Fibroblast of skin of abdomen (primary cell): ENCODE data around the gene RSKR. TPM values are rescaled to one million over a fixed set of nuclear protein-coding genes. Genes with fewer than 3 reads are reported as not detected.
"Not testable (repeated sequence)": the region's sequence is repeated elsewhere in the genome, so short reads cannot be mapped to it uniquely, and the experiment has no call there.

Experiments used
- DNase-seq: peaks from one replicate; pipeline ENCODE4 v3.0.0-alpha.2; 2013
- polyA plus RNA-seq, 2 experiments: library from polyadenylated mRNA; unstranded; fragments of 120-200 nt; gene quantifications; one replicate each; pipeline ENCODE4 v1.2.1, GENCODE V29; 2013; ENCODE audit not compliant: insufficient read length in 2 of 2

RSKR gene
- 6.0 TPM for polyA plus RNA-seq (2013, experiment 1 of 2; ENCODE audit: insufficient read length)
- polyA plus RNA-seq (2013, experiment 2 of 2; ENCODE audit: insufficient read length), result 6.7 TPM

- no peak for DNase-seq
Observed at GRCh38 chr17:28613931-28614381, at the start of gene RSKR. TSS of gene RSKR (minus strand) at chr17:28614185. CDS start at chr17:28614161, 24 bp downstream.

- DNase-seq, result no peak
Observed at GRCh38 chr17:28663723-28664122, 49.7 kb upstream of the RSKR start.

DNA sequence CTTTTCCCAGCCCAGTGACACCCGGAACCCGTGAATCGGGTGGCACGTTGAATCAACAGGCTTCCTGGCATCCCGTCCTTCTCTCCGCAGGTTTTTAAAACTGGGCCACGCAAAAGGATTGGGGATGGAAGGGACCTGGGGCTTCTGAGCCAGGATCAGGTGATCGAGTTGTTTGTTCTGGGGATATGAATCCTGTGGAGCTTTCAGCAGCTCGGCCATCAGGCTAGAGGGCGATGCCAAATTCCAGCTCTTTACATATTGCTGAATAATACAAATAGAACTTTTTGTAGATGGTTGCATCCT is 48.5 kb upstream of the RSKR start:
- no peak for DNase-seq

DNA sequence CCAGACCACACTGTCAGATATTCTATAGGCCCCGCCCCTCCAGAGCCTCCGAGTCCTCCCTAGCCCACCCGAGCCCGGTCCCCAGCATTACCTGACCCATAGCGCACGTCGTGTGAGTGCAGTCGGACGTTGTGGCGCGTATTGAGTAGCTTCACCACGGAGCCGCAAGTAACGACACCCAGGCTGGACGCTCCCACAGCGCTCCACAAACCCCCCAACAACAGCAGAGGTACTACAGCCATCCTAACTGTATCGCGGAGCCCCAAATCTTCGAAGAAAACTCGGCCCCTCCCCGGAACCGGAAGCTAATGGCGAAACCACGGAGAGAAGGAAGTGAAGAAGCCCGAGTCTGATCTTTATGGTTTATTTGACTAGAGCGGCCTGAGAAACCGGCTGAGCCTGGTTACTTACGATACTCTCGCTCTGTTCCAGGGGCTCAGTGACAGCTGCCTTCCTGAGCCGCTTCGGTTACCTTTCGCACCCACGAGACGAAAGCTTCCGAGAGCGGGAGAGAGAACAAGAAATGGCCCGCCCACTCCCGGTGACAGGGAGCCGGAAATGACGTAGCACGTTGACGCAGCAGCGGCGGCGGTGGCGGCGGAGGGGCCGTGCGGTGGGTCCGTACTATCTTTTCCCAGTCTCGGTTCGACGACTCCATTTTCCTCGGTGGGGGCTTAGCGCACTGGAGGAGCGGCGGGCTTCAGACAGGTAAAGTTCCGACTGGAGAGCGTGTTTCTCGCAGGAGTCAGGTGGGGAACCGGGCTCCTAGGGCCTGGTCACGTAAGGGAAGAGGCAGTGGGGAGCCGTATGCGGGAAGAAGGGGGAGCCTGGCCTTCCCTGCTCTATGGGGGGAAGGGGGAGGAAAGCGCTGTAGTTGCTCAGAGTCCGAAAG is 47.9 kb upstream of the RSKR start, which contains the start of the genes SDF2 and SUPT6H:
SDF2 (minus strand) TSS at position 272 of the 892 bp plus-strand sequence; CDS start at position 242, 30 bp downstream.
SUPT6H (plus strand) TSS at position 571 of the 892 bp plus-strand sequence. CDS start 11,197 bp downstream, outside the sequence.
- peak; percentile 85 for DNase-seq

- DNase-seq, result not testable (repeated sequence)
Observed at GRCh38 chr17:28659497-28659881, 45.5 kb upstream of the RSKR start.

DNA sequence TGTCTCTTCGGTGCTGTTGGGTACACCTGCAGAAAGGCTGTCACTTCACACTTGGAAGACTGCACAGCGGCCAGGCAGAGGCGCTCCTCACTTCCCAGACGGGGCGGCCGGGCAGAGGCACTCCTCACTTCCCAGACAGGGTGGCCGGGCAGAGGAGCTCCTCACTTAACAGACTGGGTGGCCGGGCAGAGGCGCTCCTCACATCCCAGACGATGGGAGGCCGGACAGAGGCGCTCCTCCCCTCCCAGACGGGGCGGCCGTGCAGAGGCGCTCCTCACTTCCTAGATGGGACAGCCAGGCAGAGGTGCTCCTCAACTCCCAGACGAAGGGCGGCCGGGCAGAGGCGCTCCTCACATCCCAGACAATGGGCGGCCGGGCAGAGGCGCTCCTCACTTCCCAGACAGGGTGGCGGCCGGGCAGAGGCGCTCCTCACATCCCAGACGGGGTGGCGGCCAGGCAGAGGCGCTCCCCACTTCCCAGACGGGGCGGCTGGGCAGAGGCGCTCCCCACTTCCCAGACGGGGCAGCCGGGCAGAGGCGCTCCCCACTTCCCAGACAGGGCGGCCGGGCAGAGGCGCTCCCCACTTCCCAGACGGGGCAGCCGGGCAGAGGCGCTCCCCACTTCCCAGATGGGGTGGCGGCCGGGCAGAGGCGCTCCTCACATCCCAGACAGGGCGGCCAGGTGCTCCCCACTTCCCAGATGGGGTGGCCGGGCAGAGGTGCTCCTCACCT is 44.9 kb upstream of the RSKR start:
- not testable (repeated sequence) for DNase-seq

- DNase-seq, result not testable (repeated sequence)
Observed at GRCh38 chr17:28658342-28658741, 44.4 kb upstream of the RSKR start.

GRCh38 chr17:28657756-28658155 is 43.8 kb upstream of the RSKR start:
- no peak for DNase-seq

- no peak for DNase-seq
Observed at GRCh38 chr17:28655160-28655559, 41.2 kb upstream of the RSKR start.

GRCh38 chr17:28648698-28649097 is 34.7 kb upstream of the RSKR start:
- DNase-seq, result no peak

DNA sequence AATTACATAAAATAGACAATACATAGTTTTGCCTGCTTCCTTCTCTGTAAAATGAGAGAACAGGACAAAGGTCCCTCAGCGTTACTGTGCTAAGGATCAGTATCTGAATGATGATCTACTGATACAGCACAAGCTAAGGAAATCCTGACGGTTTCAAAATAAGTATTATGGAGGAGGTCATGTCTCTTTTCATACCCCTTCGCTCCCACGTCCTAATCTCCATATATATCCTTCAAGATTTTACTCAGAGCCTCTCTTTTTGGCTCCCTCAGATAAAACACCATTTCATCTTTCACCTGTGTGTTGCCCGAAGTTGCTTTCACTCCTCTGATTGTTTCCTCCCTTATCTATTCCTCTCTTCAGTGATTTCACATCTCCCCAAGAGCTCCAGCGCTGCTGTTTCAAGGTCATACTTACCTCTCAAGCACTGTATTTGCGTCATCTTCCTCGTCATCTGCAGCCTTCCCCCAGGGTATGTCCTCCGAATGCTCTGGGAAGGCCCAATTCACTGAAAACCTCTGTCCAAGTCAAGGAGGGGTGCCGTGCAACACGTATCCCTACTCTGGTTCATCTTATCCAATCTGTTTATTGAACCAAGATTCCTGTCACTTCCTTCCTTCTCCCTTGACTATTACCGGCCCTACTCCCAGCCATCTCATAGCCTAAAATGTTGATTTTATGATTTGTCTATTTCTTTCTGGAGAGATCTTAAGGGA is 32.2 kb upstream of the RSKR start:
- no peak for DNase-seq

DNA sequence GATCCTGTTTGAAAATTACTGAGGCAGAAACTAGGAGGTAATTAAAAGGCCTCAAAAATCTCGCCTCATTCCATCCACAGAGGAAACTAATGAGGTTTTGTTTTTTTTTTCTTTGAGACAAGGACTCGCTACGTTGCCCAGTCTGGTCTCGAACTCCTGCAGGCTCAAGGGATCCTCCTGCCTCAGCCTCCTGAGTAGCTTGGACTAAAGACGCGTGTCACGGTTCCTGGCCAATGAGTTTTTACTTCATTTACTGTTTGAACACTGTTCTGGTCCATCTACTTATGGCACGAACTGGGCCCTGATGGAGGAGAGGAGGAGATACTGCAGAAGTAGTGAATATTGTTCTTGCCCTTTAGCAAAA is 31.6 kb upstream of the RSKR start:
- no peak for DNase-seq

- peak; percentile 93 for DNase-seq
Observed at GRCh38 chr17:28644787-28645575, 31.0 kb upstream of the RSKR start, which contains the start of gene BLTP2. TSS of gene BLTP2 (minus strand) at chr17:28645158. CDS start at chr17:28645056, 102 bp downstream.

- peak; percentile 27 for DNase-seq
Observed at GRCh38 chr17:28643983-28644786, 30.2 kb upstream of the RSKR start.

DNA sequence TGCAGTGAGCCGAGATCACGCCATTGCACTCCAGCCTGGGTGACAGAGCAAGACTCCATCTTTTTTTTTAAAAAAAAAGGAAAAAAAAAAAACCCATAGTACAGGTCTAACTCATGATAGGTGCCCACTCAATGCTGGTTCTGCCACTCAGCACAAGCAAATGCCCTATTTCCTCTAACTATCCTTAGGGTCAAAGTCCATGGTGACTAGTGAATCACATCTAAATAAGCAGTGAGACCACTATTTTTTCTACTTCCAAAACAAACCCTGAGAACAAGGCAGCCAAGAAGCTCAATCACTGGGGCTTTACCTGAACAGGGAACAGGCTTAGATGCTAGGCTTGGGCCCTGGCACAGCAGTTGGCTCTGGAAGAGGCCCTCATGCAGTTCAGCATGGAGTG is 27.6 kb upstream of the RSKR start:
- no peak for DNase-seq

DNA sequence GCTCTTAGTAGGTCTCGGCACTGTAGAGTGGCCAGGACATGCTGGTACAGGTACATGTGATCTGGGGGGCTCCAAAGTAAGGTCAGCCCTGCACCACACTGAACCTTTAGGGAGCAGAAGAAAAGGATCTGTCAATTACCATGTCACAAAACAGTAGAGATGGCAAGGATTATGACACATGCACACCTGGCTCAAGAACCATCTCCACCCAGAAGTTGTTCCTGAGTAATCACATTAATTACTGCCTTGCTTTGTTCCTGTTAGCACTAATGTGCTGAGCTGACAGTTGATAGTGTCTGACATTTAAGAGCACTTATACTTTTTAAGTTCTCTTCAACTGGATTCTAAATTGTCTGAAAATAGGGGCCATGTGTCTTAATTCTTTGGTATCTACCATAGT is 21.5 kb upstream of the RSKR start:
- DNase-seq, result no peak

DNA sequence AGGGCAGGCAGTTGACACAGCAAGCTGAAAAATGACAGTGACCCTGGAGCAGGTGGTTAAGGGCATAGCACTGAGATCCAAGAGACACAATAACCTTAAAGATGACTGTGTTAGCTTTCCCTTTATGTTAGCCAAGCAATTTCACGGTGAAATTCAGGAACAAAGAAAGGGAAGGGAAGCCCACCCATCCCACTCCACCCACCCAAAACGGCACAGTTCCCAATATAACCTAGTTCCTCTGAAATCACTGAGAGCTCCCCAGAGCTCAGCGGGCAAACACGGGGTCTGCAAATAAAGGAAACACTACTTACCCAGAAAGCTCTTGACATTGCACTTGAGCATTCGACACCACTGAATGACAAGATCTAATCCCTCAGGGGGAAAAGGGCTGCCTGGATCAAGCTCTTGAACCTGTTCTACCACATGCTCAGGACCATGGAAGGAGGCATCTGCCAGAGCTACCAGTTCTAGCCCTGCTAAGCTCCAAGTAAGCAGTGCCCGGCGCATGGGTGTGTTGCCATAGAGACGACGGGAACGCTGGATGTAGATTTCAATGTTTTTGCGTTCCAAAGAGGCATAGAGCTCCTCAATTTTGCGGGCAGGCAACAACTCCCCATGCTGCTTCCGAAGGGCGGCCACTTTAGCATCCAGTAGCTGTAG is 20.4 kb upstream of the RSKR start:
- no peak for DNase-seq

DNA sequence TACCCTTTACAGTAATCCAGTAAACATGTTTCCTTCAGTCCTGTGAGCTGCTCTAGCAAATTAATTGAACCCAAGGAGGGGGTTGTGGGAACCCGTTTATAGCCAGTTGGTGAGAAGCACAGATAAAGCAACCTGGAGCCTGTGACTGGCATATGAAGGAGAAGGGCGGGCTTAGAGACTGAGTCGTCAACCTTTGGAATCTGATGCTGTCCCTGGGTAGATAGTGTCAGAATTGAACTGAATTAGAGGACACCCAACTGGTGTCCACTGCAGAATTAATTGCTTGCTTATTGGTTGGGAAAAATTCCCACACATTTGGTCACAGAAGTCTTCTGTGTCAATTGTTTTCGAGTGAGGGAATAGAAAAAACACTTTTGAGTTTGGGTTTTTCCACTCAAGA is 12.8 kb upstream of the RSKR start:
- DNase-seq, result no peak

- DNase-seq, result no peak
Observed at GRCh38 chr17:28624148-28624547, 10.2 kb upstream of the RSKR start.

DNA sequence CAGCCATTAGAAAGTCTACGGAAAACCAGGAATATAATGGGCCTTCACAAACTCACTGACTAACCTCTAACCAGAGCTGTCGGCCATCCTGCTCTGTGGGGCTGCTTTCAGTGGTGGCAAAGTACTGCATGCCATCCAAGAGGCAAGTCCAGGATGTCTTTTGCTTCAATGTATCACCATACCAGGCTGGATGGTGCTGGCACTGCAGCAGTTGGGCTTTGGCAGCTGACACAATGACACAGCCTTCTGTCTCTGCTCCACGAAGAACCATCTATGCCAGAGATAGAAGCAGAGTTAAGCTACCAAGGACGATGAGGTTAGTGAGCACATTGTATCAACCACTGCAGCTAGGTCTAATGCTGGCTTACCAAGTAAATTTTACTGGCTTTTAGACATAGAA is 9.7 kb upstream of the RSKR start:
- no peak for DNase-seq
